H1 (cell line): ENCODE measurements around the gene ZNF652. TPM values are rescaled to one million over a fixed set of nuclear protein-coding genes. Genes with fewer than 3 reads are reported as not detected.

Experiments used
- CTCF ChIA-PET: fragments of 300-600 bp; sonication (Branson Sonifier 250); formaldehyde crosslinking; loops from one replicate; lab custom pipeline; 2021; ENCODE audit not compliant: partially characterized antibody; lab: Charles Lee
- POLR2A ChIA-PET: fragments of 300-600 bp; sonication (Branson Sonifier 250); formaldehyde crosslinking; loops from one replicate; lab custom pipeline; 2021; ENCODE audit warnings: inconsistent platforms; ENCODE audit not compliant: partially characterized antibody; lab: Charles Lee
- DNase-seq, 2 experiments: peaks; one replicate each; pipeline versions ENCODE4 v3.0.0 to v3.0.0-alpha.2; 2010 to 2022; ENCODE audit warnings: low spot score in 2 of 2, low read depth in 1 of 2, mixed read lengths in 1 of 2
- FAIRE-seq: peaks from 2 replicates; lab custom pipeline; 2011; peaks lifted over from hg19 to GRCh38; lab: Jason Lieb, UNC
- H2AFZ ChIP-seq: 2 replicates; pipeline ENCODE4 v1.8.1; 2012; ENCODE audit warnings: low read length, inconsistent platforms
- H2AK5ac ChIP-seq: 2 replicates; pipeline ENCODE4 v1.6.1; 2013; ENCODE audit warnings: low read depth, low read length
- H2BK120ac ChIP-seq: replicated peaks from 2 replicates; pipeline ENCODE3; 2013; ENCODE audit warnings: low read depth, low read length, inconsistent platforms
- H2BK12ac ChIP-seq: 2 replicates; pipeline ENCODE4 v1.6.1; 2013; ENCODE audit warnings: low read depth, low read length
- H2BK15ac ChIP-seq: 2 replicates; pipeline ENCODE4 v1.6.1; 2013; ENCODE audit warnings: low read length
- H2BK20ac ChIP-seq: 2 replicates; pipeline ENCODE4 v1.6.1; 2013; ENCODE audit warnings: low read length
- H2BK5ac ChIP-seq: 2 replicates; pipeline ENCODE4 v1.6.1; 2013; ENCODE audit warnings: low read depth, low read length
- H3K14ac ChIP-seq: 2 replicates; pipeline ENCODE4 v1.6.1; 2013; ENCODE audit warnings: inconsistent platforms; ENCODE audit not compliant: insufficient read length
- H3K18ac ChIP-seq: 2 replicates; pipeline ENCODE4 v1.6.1; 2013; ENCODE audit warnings: low read length; ENCODE audit errors: extremely low read depth
- H3K23ac ChIP-seq: 2 replicates; pipeline ENCODE4 v1.6.1; 2013; ENCODE audit warnings: inconsistent platforms; ENCODE audit not compliant: insufficient read length
- H3K23me2 ChIP-seq: 2 replicates; pipeline ENCODE4 v1.6.1; 2013; ENCODE audit warnings: low read depth, low read length
- H3K27ac ChIP-seq: 2 replicates; pipeline ENCODE4 v1.6.1; 2011; ENCODE audit warnings: low read depth, low read length, inconsistent platforms
- H3K27me3 ChIP-seq, 4 experiments: replicated peaks in 1 of 4; 1 replicate in 1 of 4; 2 replicates in 3 of 4; pipeline versions ENCODE4 v1.6.1 to v1.8.1; 2011 to 2013; ENCODE audit warnings: low read length in 3 of 4, mild to moderate bottlenecking in 3 of 4, inconsistent platforms in 2 of 4, mixed read lengths in 2 of 4, moderate library complexity in 1 of 4; ENCODE audit not compliant: control insufficient read depth in 3 of 4, insufficient read depth in 3 of 4; ENCODE audit errors: extremely low read depth in 1 of 4
- H3K36me3 ChIP-seq, 4 experiments: 2 replicates each; pipeline versions ENCODE4 v1.6.1 to v1.8.1; 2011 to 2013; ENCODE audit warnings: mild to moderate bottlenecking in 4 of 4, low read length in 3 of 4, moderate library complexity in 2 of 4, control low read depth in 1 of 4, inconsistent platforms in 1 of 4; ENCODE audit not compliant: insufficient read depth in 4 of 4, control insufficient read depth in 2 of 4
- H3K4ac ChIP-seq: replicated peaks from 2 replicates; pipeline ENCODE3; 2013; ENCODE audit warnings: low read length, low read depth, mixed read lengths, inconsistent platforms; ENCODE audit not compliant: insufficient read length
- H3K4me1 ChIP-seq, 4 experiments: replicated peaks in 1 of 4; 1 replicate in 1 of 4; 2 replicates in 3 of 4; pipeline versions ENCODE4 v1.6.1 to v1.8.1; 2011 to 2013; ENCODE audit warnings: low read length in 3 of 4, inconsistent platforms in 2 of 4, mixed read lengths in 1 of 4; ENCODE audit not compliant: insufficient read depth in 4 of 4, control insufficient read depth in 3 of 4
- H3K4me2 ChIP-seq, 2 experiments: 2 replicates each; pipeline versions ENCODE4 v1.6.1 to v1.8.1; 2011 to 2013; ENCODE audit warnings: low read depth in 2 of 2, low read length in 2 of 2, control low read depth in 1 of 2, inconsistent platforms in 1 of 2, mild to moderate bottlenecking in 1 of 2; ENCODE audit not compliant: insufficient read depth in 1 of 2
- H3K4me3 ChIP-seq, 4 experiments: fragments of 200-600, 300-600 bp in 1 of 4; sonication (generic), shearing (Covaris generic), sonication (Bioruptor Twin) in 1 of 4; 2 replicates each; pipeline versions ENCODE4 v1.5.1 to v1.8.1; 2011 to 2016; ENCODE audit warnings: low read length in 4 of 4, low read depth in 3 of 4, control low read depth in 2 of 4, inconsistent platforms in 2 of 4, mild to moderate bottlenecking in 2 of 4, mixed read lengths in 1 of 4, moderate library complexity in 1 of 4; ENCODE audit not compliant: insufficient read depth in 2 of 4; ENCODE audit errors: extremely low read depth in 1 of 4
- H3K56ac ChIP-seq: replicated peaks from 2 replicates; pipeline ENCODE3; 2013; ENCODE audit warnings: low read depth, mild to moderate bottlenecking, mixed read lengths, low read length, inconsistent platforms; ENCODE audit not compliant: insufficient read length
- H3K79me1 ChIP-seq: 2 replicates; pipeline ENCODE4 v1.6.1; 2013; ENCODE audit warnings: low read depth, low read length, control low read depth
- H3K79me2 ChIP-seq, 2 experiments: 2 replicates each; pipeline versions ENCODE4 v1.6.1 to v1.8.1; 2012 to 2013; ENCODE audit warnings: low read length in 2 of 2, mild to moderate bottlenecking in 2 of 2, inconsistent platforms in 1 of 2; ENCODE audit not compliant: insufficient read depth in 2 of 2, control insufficient read depth in 1 of 2
- H3K9ac ChIP-seq, 4 experiments: replicated peaks in 1 of 4; 1 replicate in 1 of 4; 2 replicates in 3 of 4; pipeline versions ENCODE4 v1.6.1 to v1.8.1; 2011 to 2013; ENCODE audit warnings: low read depth in 3 of 4, low read length in 3 of 4, control low read depth in 2 of 4, mild to moderate bottlenecking in 2 of 4, moderate library complexity in 2 of 4, inconsistent platforms in 1 of 4; ENCODE audit errors: extremely low read depth in 1 of 4
- H3K9me3 ChIP-seq, 2 experiments: 2 replicates each; pipeline versions ENCODE4 v1.6.1 to v1.8.1; 2012 to 2013; ENCODE audit warnings: mild to moderate bottlenecking in 2 of 2, moderate library complexity in 2 of 2, control low read depth in 1 of 2, inconsistent platforms in 1 of 2, low read depth in 1 of 2, low read length in 1 of 2, mixed read lengths in 1 of 2; ENCODE audit not compliant: insufficient read depth in 2 of 2
- H4K20me1 ChIP-seq, 2 experiments: replicated peaks in 1 of 2; 2 replicates each; pipeline versions ENCODE3 to v1.8.1; 2011 to 2013; ENCODE audit warnings: inconsistent platforms in 2 of 2, low read length in 2 of 2, mild to moderate bottlenecking in 1 of 2; ENCODE audit not compliant: insufficient read depth in 2 of 2, control insufficient read depth in 1 of 2
- H4K5ac ChIP-seq: 2 replicates; pipeline ENCODE4 v1.6.1; 2013; ENCODE audit warnings: low read length, low read depth, mixed read lengths, inconsistent platforms; ENCODE audit not compliant: insufficient read length
- H4K8ac ChIP-seq: 2 replicates; pipeline ENCODE4 v1.8.0; 2013; ENCODE audit warnings: mild to moderate bottlenecking, moderate library complexity, low read length, inconsistent platforms; ENCODE audit not compliant: insufficient read depth; ENCODE audit errors: extremely low read depth
- H4K91ac ChIP-seq: replicated peaks from 2 replicates; pipeline ENCODE3; 2013; ENCODE audit warnings: low read length, mixed read lengths, inconsistent platforms; ENCODE audit not compliant: insufficient read length
- BRCA1 ChIP-seq: IDR thresholded peaks from 2 replicates; pipeline ENCODE4 v1.6.1; 2012; ENCODE audit warnings: low read depth, low read length, improper control_type of control experiment
- NANOG ChIP-seq: IDR thresholded peaks from 2 replicates; pipeline ENCODE4 v1.6.1; 2011; ENCODE audit warnings: low read length, low read depth, mild to moderate bottlenecking, inconsistent platforms; ENCODE audit not compliant: insufficient read depth, poor library complexity, severe bottlenecking
- WGBS, 2 experiments: shearing (Covaris generic) in 1 of 2; methylation state at CpG; one replicate each; pipeline versions ENCODE4 v1.1.6 to v1.1.7; 2013 to 2015; ENCODE audit warnings: low lambda C conversion rate in 2 of 2, mixed read lengths in 2 of 2, inconsistent platforms in 1 of 2, low coverage in 1 of 2, missing lambda C conversion rate in 1 of 2; ENCODE audit not compliant: insufficient replicate concordance in 2 of 2, insufficient coverage in 1 of 2, insufficient read length in 1 of 2; ENCODE audit errors: extremely low coverage in 1 of 2, missing lambda C conversion rate in 1 of 2; 5-methylcytosine and 5-hydroxymethylcytosine counted together
- polyA plus RNA-seq, 7 experiments: library from polyadenylated mRNA; depleted of rRNA in 3 of 7; stranded (reverse) in 5 of 7; unstranded in 2 of 7; fragments of >200 nt in 5 of 7; fragments of 200-250 nt in 2 of 7; gene quantifications; 1 replicate in 5 of 7; 2 replicates in 1 of 7; 4 replicates in 1 of 7; pipeline versions ENCODE4 v1.2.1 to v1.2.3, GENCODE V29; 2011 to 2013; ENCODE audit warnings: missing spikeins in 2 of 7, mixed read lengths in 2 of 7
- total RNA-seq: library from RNA; stranded (reverse); fragmentation: NEBNext Ultra II Directional; extraction: Animal tissue kit (Norgen Biotek cat#: 25700); gene quantifications from 2 replicates; pipeline ENCODE4 v1.2.1, GENCODE V29; 2021
- TF ChIP-seq, protein P1 (sequence below): IDR thresholded peaks from 2 replicates; pipeline ENCODE4 v1.6.1; 2012; ENCODE audit warnings: inconsistent platforms

ZNF652 gene
- total and polyA plus RNA-seq, 2 of the 8 experiments (the other 6 are each of a cell fraction or from before 2014, with no cell fraction given) = 13.5 to 39.6 TPM

DNA sequence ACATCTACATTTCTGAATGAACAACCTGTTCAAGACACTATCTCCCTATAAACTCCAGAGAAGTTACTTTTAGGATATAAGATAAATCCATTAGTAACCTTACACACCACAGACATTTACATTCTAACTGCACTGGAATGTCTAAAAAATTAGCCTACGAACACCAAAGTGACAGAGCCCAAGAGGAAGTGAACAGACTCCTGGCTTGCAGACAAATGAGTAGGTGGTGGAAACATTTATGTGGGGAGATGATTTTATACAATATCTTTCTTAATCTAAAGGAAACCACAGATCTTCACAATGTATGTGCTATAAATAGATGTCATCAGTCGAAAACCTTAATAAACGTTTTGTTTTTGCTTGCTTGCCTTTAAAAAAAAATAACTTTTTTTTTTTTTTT, 18.8 kb downstream of the ZNF652 start:
- Histone ChIP-seq H4K91ac (no peak overlapping the region), H3K9me3 (no peaks in the 10 kb centered on the region), H3K23ac (no peak overlapping the region), H3K18ac (no peak overlapping the region), H3K23me2 (no peaks in the 10 kb centered on the region), H3K14ac (no peak overlapping the region), H3K27ac (no peak overlapping the region), H3K27me3 (no peaks in the 10 kb centered on the region), H3K4me2 (no peak overlapping the region), H2BK12ac (no peak overlapping the region), H2BK15ac (no peak overlapping the region), H2AK5ac (no peak overlapping the region), H2BK20ac (no peak overlapping the region), H3K79me1 (no peaks in the 10 kb centered on the region; the same call in 1 of the 2 replicates), H4K20me1 (no peaks in the 10 kb centered on the region), H3K4me3 (no peak overlapping the region), H4K5ac (no peak overlapping the region), H3K9ac (no peak overlapping the region), H3K79me2 (peaks cover 0 to 56% of the 10 kb centered on the region in 2 experiments; a peak in 2 of 4 replicates), H3K36me3 (no peaks in the 10 kb centered on the region), H4K8ac (no peak overlapping the region), H3K56ac (no peak overlapping the region), H3K4me1 (no peaks in the 10 kb centered on the region), H2BK5ac (no peak overlapping the region), H2BK120ac (no peak overlapping the region), H2AFZ (no peak overlapping the region), H3K4ac (no peak overlapping the region)
- POLR2A ChIA-PET = no interaction called here
- TF ChIP-seq NANOG (no peak), BRCA1 (no peak)
- TF ChIP-seq, protein P1, sequence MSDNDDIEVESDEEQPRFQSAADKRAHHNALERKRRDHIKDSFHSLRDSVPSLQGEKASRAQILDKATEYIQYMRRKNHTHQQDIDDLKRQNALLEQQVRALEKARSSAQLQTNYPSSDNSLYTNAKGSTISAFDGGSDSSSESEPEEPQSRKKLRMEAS = no peak
- DNase-seq = no peak
- 91% methylated on average over 3 of the region's 3 CpGs; no CpG with 5 or more reads in 1 of the 2 experiments for WGBS, 2 experiments
- CTCF ChIA-PET = no interaction called here
- no peak for FAIRE-seq
